Endodermal cell (in vitro differentiated cells): ENCODE measurements around the gene LAIR2. TPM values are rescaled to one million over a fixed set of nuclear protein-coding genes. Genes with fewer than 3 reads are reported as not detected.

ENCODE experiments used
- DNase-seq: peaks from one replicate; pipeline ENCODE4 v3.0.0-alpha.2; 2017
- H3K27ac ChIP-seq: 2 replicates; pipeline ENCODE4 v1.5.1; 2013; ENCODE audit warnings: mild to moderate bottlenecking, low read depth, low read length, moderate library complexity
- H3K27me3 ChIP-seq: 2 replicates; pipeline ENCODE4 v1.6.1; 2013; ENCODE audit warnings: mild to moderate bottlenecking, low read length, moderate library complexity; ENCODE audit not compliant: insufficient read depth, control insufficient read depth, poor library complexity, severe bottlenecking
- H3K36me3 ChIP-seq: 2 replicates; pipeline ENCODE4 v1.7.0; 2013; ENCODE audit warnings: mild to moderate bottlenecking, low read length, moderate library complexity; ENCODE audit not compliant: control insufficient read depth, insufficient read depth
- H3K4me1 ChIP-seq: one replicate; pipeline ENCODE4 v1.7.0; 2013; ENCODE audit warnings: low read length; ENCODE audit not compliant: control insufficient read depth, insufficient read depth
- H3K4me3 ChIP-seq: 2 replicates; pipeline ENCODE4 v1.5.1; 2013; ENCODE audit warnings: mild to moderate bottlenecking, low read length, moderate library complexity
- H3K9ac ChIP-seq: 2 replicates; pipeline ENCODE4 v1.6.1; 2013; ENCODE audit warnings: mild to moderate bottlenecking, low read length, moderate library complexity; ENCODE audit not compliant: poor library complexity, severe bottlenecking; ENCODE audit errors: extremely low read depth
- H3K9me3 ChIP-seq: 2 replicates; pipeline ENCODE4 v1.6.1; 2013; ENCODE audit warnings: mild to moderate bottlenecking, low read length, moderate library complexity; ENCODE audit not compliant: control insufficient read depth
- H3K27ac Mint-ChIP-seq: 2 replicates; pipeline ENCODE4 v1.8.0; 2020; ENCODE audit warnings: mixed read lengths
- H3K27me3 Mint-ChIP-seq: 2 replicates; pipeline ENCODE4 v1.8.0; 2021; ENCODE audit warnings: mild to moderate bottlenecking, mixed read lengths; ENCODE audit not compliant: insufficient read depth
- H3K36me3 Mint-ChIP-seq: 2 replicates; pipeline ENCODE4 v1.8.0; 2020; ENCODE audit warnings: low read depth, mixed read lengths
- H3K4me1 Mint-ChIP-seq: 2 replicates; pipeline ENCODE4 v1.8.0; 2020; ENCODE audit warnings: mixed read lengths
- H3K4me3 Mint-ChIP-seq: 2 replicates; pipeline ENCODE4 v1.8.0; 2020; ENCODE audit warnings: mild to moderate bottlenecking, moderate library complexity, mixed read lengths
- H3K9me3 Mint-ChIP-seq: 2 replicates; pipeline ENCODE4 v1.8.0; 2020; ENCODE audit warnings: mild to moderate bottlenecking, mixed read lengths
- whole genome bisulfite sequencing, 2 experiments: methylation state at CpG; one replicate each; pipeline versions ENCODE4 v1.1.5 to v1.1.7; 2013; ENCODE audit warnings: missing lambda C conversion rate in 2 of 2, mixed read lengths in 1 of 2; ENCODE audit not compliant: insufficient coverage in 1 of 2, insufficient read length in 1 of 2; 5-methylcytosine and 5-hydroxymethylcytosine counted together
- total RNA-seq, 2 donors: library from RNA; stranded (reverse); fragmentation: NEBNext Ultra II Directional in 1 of 2; extraction: Animal tissue kit (Norgen Biotek cat#: 25700) in 1 of 2; gene quantifications; 2 replicates in 1 of 2; 3 replicates in 1 of 2; pipeline ENCODE4 v1.2.1, GENCODE V29; 2021
- TF ChIP-seq, protein P1 (sequence below): fragments of 200-600 bp; sonication (generic); conservative IDR thresholded peaks from 2 replicates; pipeline ENCODE4 v1.5.0; 2021; ENCODE audit warnings: antibody characterized with exemption, mild to moderate bottlenecking

Gene LAIR2
- total RNA-seq, 2 donors from 2014 or later: not detected

DNA sequence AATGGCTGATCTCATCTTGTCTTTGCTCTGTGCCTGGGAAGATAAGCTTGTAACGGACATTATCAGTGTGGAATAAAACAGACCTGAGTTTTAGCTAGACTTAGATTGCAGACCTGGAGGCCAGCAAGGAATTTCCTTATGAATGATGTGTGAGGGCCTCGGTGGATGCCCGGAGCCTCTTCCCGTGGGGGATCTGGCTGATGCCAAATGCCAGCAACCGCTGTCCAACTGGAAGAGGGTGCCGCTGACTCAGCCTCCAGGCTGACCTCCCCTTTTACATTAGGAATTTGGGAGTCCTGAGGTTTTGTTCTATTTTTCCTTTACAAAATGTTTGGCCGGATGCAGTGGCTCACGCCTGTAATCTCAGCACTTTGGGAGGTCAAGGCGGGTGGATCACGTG is 51.4 kb downstream of the LAIR2 start:
- DNase-seq: no peak
- H3K4me1 ChIP-seq: no peaks in the 10 kb centered on the region
- 75 to 78% methylated on average over 8 to 10 of the region's 10 CpGs for WGBS, 2 experiments
- no peak overlapping the region for H3K4me3 ChIP-seq
- Mint-ChIP-seq H3K9me3 (peaks cover 90% of the 10 kb centered on the region), H3K4me1 (no peaks in the 10 kb centered on the region), H3K36me3 (peaks cover 2% of the 10 kb centered on the region), H3K4me3 (no peak overlapping the region), H3K27ac (no peak overlapping the region), H3K27me3 (no peaks in the 10 kb centered on the region)
- no peaks in the 10 kb centered on the region for H3K27me3 ChIP-seq
- H3K9ac ChIP-seq: no peak overlapping the region
- peaks cover 60% of the 10 kb centered on the region for H3K9me3 ChIP-seq
- TF ChIP-seq, protein P1, sequence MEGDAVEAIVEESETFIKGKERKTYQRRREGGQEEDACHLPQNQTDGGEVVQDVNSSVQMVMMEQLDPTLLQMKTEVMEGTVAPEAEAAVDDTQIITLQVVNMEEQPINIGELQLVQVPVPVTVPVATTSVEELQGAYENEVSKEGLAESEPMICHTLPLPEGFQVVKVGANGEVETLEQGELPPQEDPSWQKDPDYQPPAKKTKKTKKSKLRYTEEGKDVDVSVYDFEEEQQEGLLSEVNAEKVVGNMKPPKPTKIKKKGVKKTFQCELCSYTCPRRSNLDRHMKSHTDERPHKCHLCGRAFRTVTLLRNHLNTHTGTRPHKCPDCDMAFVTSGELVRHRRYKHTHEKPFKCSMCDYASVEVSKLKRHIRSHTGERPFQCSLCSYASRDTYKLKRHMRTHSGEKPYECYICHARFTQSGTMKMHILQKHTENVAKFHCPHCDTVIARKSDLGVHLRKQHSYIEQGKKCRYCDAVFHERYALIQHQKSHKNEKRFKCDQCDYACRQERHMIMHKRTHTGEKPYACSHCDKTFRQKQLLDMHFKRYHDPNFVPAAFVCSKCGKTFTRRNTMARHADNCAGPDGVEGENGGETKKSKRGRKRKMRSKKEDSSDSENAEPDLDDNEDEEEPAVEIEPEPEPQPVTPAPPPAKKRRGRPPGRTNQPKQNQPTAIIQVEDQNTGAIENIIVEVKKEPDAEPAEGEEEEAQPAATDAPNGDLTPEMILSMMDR: no peak
- no peak overlapping the region for H3K27ac ChIP-seq
- no peaks in the 10 kb centered on the region for H3K36me3 ChIP-seq

DNA sequence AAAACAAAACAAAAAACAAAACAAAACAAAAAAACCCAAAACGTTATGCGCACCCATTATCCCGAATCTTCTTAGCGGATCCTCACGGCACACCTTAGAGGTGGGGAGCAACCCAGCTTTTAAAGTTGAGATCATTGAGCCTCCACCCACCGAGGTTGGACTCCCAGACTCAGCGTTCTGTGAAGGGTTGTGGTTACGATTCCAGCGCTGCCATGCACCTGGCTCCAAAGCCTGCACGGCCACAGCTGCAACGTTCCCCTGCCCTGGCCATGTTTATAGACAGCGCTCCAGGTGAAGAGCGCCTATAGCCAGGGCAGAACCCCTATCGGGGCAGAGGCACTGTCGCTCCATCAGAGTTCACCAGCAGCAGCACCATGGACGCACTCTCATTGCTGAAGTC is 52.3 kb downstream of the LAIR2 start:
- Histone ChIP-seq H3K4me3 (no peak overlapping the region), H3K36me3 (no peaks in the 10 kb centered on the region), H3K4me1 (no peaks in the 10 kb centered on the region), H3K27ac (no peak overlapping the region), H3K9ac (no peak overlapping the region), H3K27me3 (no peaks in the 10 kb centered on the region), H3K9me3 (peaks cover 56% of the 10 kb centered on the region)
- Mint-ChIP-seq H3K27ac (no peak overlapping the region), H3K4me1 (no peaks in the 10 kb centered on the region), H3K4me3 (no peak overlapping the region), H3K36me3 (peaks cover 2% of the 10 kb centered on the region), H3K27me3 (no peaks in the 10 kb centered on the region), H3K9me3 (peaks cover 85% of the 10 kb centered on the region)
- WGBS, 2 experiments: 85 to 87% methylated on average over 15 to 16 of the region's 16 CpGs
- TF ChIP-seq, protein P1: no peak
- DNase-seq: no peak

DNA sequence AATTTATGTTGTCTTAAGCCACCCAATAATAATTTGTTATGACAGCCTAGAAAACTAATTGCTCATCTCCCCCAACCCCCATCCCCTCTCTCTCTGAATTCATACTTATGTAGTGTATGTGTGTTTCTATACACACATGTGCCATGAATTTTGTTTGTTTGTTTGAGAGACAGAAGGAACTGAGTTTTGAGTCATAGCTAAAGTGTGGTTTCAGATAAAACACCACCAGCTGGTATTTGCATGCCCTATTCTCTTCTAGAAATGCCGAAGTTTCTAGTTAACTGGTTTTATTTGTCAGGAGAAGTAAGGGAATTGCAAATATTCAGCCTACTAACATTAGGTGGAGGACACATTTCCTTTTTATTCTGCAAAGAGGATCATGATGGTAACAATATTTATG is 53.6 kb downstream of the LAIR2 start:
- TF ChIP-seq, protein P1: no peak
- no peak overlapping the region for H3K27ac Mint-ChIP-seq
- H3K9me3 Mint-ChIP-seq: peaks cover 83% of the 10 kb centered on the region
- no peak overlapping the region for H3K4me3 ChIP-seq
- DNase-seq: no peak
- H3K27me3 ChIP-seq: no peaks in the 10 kb centered on the region
- no peaks in the 10 kb centered on the region for H3K4me1 ChIP-seq
- no peaks in the 10 kb centered on the region for H3K27me3 Mint-ChIP-seq
- H3K4me1 Mint-ChIP-seq: no peaks in the 10 kb centered on the region
- no peak overlapping the region for H3K27ac ChIP-seq
- H3K36me3 ChIP-seq: no peaks in the 10 kb centered on the region
- no peaks in the 10 kb centered on the region for H3K36me3 Mint-ChIP-seq
- H3K9ac ChIP-seq: no peak overlapping the region
- peaks cover 69% of the 10 kb centered on the region for H3K9me3 ChIP-seq
- no peak overlapping the region for H3K4me3 Mint-ChIP-seq
- WGBS, 2 experiments: 83 to 89% methylated on average over 1 of the region's 1 CpG
